GM23338 (cell line): Measurements from ENCODE around the gene LCOR. TPM values are rescaled to one million over a fixed set of nuclear protein-coding genes. Genes with fewer than 3 reads are reported as not detected.

Experiments
- ATAC-seq: fragments of 200-7000 bp; cut with Tn5 transposase; 3 replicates; pipeline ENCODE4 v1.9.1; 2020
- DNase-seq: peaks from one replicate; pipeline ENCODE4 v3.0.0-alpha.2; 2015; ENCODE audit warnings: low spot score
- H2AFZ ChIP-seq: fragments of 200-600 bp; sonication (generic); 2 replicates; pipeline ENCODE4 v1.8.0; 2016; ENCODE audit warnings: antibody characterized with exemption, mild to moderate bottlenecking, moderate library complexity
- H3F3A ChIP-seq: fragments of 200-600 bp; sonication (generic); replicated peaks from 2 replicates; pipeline ENCODE4 v1.8.0; 2017; ENCODE audit warnings: antibody characterized with exemption, mixed run types, low read depth
- H3K27ac ChIP-seq: fragments of 200-600 bp; sonication (generic); 2 replicates; pipeline ENCODE4 v1.6.1; 2016; ENCODE audit warnings: low read depth
- H3K27me3 ChIP-seq: fragments of 200-600 bp; sonication (generic); 2 replicates; pipeline ENCODE4 v1.8.0; 2016; ENCODE audit warnings: mild to moderate bottlenecking, mixed run types, moderate library complexity; ENCODE audit not compliant: insufficient read depth
- H3K36me3 ChIP-seq: fragments of 200-600 bp; sonication (generic); 2 replicates; pipeline ENCODE4 v1.8.0; 2016; ENCODE audit warnings: mild to moderate bottlenecking; ENCODE audit not compliant: insufficient read depth
- H3K4me1 ChIP-seq: fragments of 200-600 bp; sonication (generic); 2 replicates; pipeline ENCODE4 v1.8.0; 2016; ENCODE audit warnings: mild to moderate bottlenecking, moderate library complexity; ENCODE audit not compliant: insufficient read depth
- H3K4me2 ChIP-seq: fragments of 200-600 bp; sonication (generic); 2 replicates; pipeline ENCODE4 v1.7.1; 2017; ENCODE audit warnings: mixed run types
- H3K4me3 ChIP-seq: fragments of 200-600 bp; sonication (generic); 2 replicates; pipeline ENCODE4 v1.6.1; 2016; ENCODE audit warnings: mixed run types
- H3K79me2 ChIP-seq: fragments of 200-600 bp; sonication (generic); replicated peaks from 2 replicates; pipeline ENCODE4 v1.8.0; 2017; ENCODE audit warnings: mild to moderate bottlenecking; ENCODE audit not compliant: insufficient read depth
- H3K9me2 ChIP-seq: fragments of 200-600 bp; sonication (generic); 2 replicates; pipeline ENCODE4 v1.8.0; 2017; ENCODE audit not compliant: insufficient read depth
- H4K20me1 ChIP-seq: fragments of 200-600 bp; sonication (generic); replicated peaks from 2 replicates; pipeline ENCODE4 v1.8.0; 2017; ENCODE audit warnings: mild to moderate bottlenecking; ENCODE audit not compliant: insufficient read depth
- H3K27ac Mint-ChIP-seq: 2 replicates; pipeline ENCODE4 v1.8.0; 2020; ENCODE audit warnings: inconsistent platforms, mild to moderate bottlenecking, moderate library complexity, mixed read lengths
- H3K27me3 Mint-ChIP-seq: 3 replicates; pipeline ENCODE4 v1.8.0; 2022; ENCODE audit warnings: low read depth, mild to moderate bottlenecking, moderate library complexity, mixed read lengths, inconsistent platforms; ENCODE audit not compliant: insufficient read depth, poor library complexity
- H3K36me3 Mint-ChIP-seq: 3 replicates; pipeline ENCODE4 v1.8.0; 2021; ENCODE audit warnings: low read depth, mild to moderate bottlenecking, inconsistent platforms, moderate library complexity, mixed read lengths
- H3K4me1 Mint-ChIP-seq: 3 replicates; pipeline ENCODE4 v1.8.0; 2020; ENCODE audit warnings: mild to moderate bottlenecking, inconsistent platforms, mixed read lengths
- H3K4me3 Mint-ChIP-seq: 3 replicates; pipeline ENCODE4 v1.8.0; 2021; ENCODE audit warnings: moderate library complexity, mild to moderate bottlenecking, inconsistent platforms, mixed read lengths
- H3K9me3 Mint-ChIP-seq: 3 replicates; pipeline ENCODE4 v1.8.0; 2020; ENCODE audit warnings: moderate library complexity, mild to moderate bottlenecking, inconsistent platforms, mixed read lengths
- CTCF ChIP-seq, 2 experiments: fragments of 200-600 bp in 1 of 2; sonication (generic) in 1 of 2; conservative IDR thresholded peaks; 2 replicates each; pipeline versions ENCODE4 v1.5.1 to v1.6.1; 2016 to 2017; ENCODE audit warnings: antibody characterized with exemption in 2 of 2, low read depth in 2 of 2, mild to moderate bottlenecking in 2 of 2, moderate library complexity in 1 of 2
- EZH2 ChIP-seq: fragments of 200-600 bp; sonication (generic); IDR thresholded peaks from one replicate; pipeline ENCODE4 v1.8.0; 2017; ENCODE audit warnings: antibody characterized with exemption, mild to moderate bottlenecking, low read depth; ENCODE audit not compliant: unreplicated experiment
- EZH2phosphoT487 ChIP-seq: fragments of 200-600 bp; sonication (generic); IDR thresholded peaks from one replicate; pipeline ENCODE4 v1.8.1; 2018; ENCODE audit warnings: antibody characterized with exemption; ENCODE audit not compliant: unreplicated experiment
- JUNB ChIP-seq: IDR thresholded peaks from one replicate; pipeline ENCODE4 v1.6.1; 2016; ENCODE audit warnings: antibody characterized with exemption; ENCODE audit not compliant: unreplicated experiment
- NANOG ChIP-seq: IDR thresholded peaks from 2 replicates; pipeline ENCODE4 v1.6.1; 2016; ENCODE audit warnings: antibody characterized with exemption, borderline replicate concordance
- POLR2AphosphoS5 ChIP-seq: IDR thresholded peaks from 2 replicates; pipeline ENCODE4 v1.6.1; 2016; ENCODE audit warnings: antibody characterized with exemption, low read depth
- STAT1 ChIP-seq: IDR thresholded peaks from one replicate; pipeline ENCODE4 v1.6.1; 2016; ENCODE audit warnings: antibody characterized with exemption; ENCODE audit not compliant: unreplicated experiment
- ZNF114 ChIP-seq: fragments of 250-450 bp; sonication (Bioruptor Pico); IDR thresholded peaks from 2 replicates; pipeline ENCODE4 v1.5.0; 2020; ENCODE audit warnings: mild to moderate bottlenecking, moderate library complexity
- ZNF331 ChIP-seq: fragments of 250-450 bp; sonication (Bioruptor Pico); IDR thresholded peaks from 2 replicates; pipeline ENCODE4 v1.5.0; 2020; ENCODE audit warnings: low read depth, mild to moderate bottlenecking, moderate library complexity
- polyA plus RNA-seq: library from polyadenylated mRNA; unstranded; fragments of >200 nt; fragmentation: Nextera tagmentation; extraction: Ambion mirVana; gene quantifications from 2 replicates; pipeline ENCODE4 v1.2.1, GENCODE V29; 2016
- total RNA-seq: library from RNA; depleted of rRNA; stranded (reverse); fragments of >200 nt; shearing (Covaris generic); gene quantifications from 2 replicates; pipeline ENCODE4 v1.2.3, GENCODE V29; 2014
- TF ChIP-seq, protein P1 (sequence below): IDR thresholded peaks from 2 replicates; pipeline ENCODE4 v1.6.1; 2016; ENCODE audit warnings: antibody characterized with exemption
- TF ChIP-seq, protein P2 (sequence below): IDR thresholded peaks from one replicate; pipeline ENCODE4 v1.6.1; 2018; ENCODE audit warnings: antibody characterized with exemption; ENCODE audit not compliant: unreplicated experiment
- TF ChIP-seq, protein P3 (sequence below): fragments of 250-450 bp; sonication (Bioruptor Pico); IDR thresholded peaks from 2 replicates; pipeline ENCODE4 v1.5.0; 2020; ENCODE audit warnings: mild to moderate bottlenecking, moderate library complexity

Gene LCOR
- total and polyA plus RNA-seq, 2 experiments from 2014 or later, result 6.9 to 14.9 TPM

GRCh38 chr10:96996275-96996965 is 164.3 kb downstream of the LCOR start:
- no peaks in the 10 kb centered on the region for H3F3A ChIP-seq
- H3K27me3 ChIP-seq, result no peaks in the 10 kb centered on the region
- TF ChIP-seq POLR2AphosphoS5, result no peak
- TF ChIP-seq EZH2, result no peak
- TF ChIP-seq STAT1, result no peak
- no peak for TF ChIP-seq NANOG
- no peak for TF ChIP-seq EZH2phosphoT487
- no peak for TF ChIP-seq ZNF331 (CRISPR knock-in tag)
- TF ChIP-seq, protein P1, sequence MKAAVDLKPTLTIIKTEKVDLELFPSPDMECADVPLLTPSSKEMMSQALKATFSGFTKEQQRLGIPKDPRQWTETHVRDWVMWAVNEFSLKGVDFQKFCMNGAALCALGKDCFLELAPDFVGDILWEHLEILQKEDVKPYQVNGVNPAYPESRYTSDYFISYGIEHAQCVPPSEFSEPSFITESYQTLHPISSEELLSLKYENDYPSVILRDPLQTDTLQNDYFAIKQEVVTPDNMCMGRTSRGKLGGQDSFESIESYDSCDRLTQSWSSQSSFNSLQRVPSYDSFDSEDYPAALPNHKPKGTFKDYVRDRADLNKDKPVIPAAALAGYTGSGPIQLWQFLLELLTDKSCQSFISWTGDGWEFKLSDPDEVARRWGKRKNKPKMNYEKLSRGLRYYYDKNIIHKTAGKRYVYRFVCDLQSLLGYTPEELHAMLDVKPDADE, result no peak
- no peak for TF ChIP-seq ZNF114 (CRISPR knock-in tag)
- TF ChIP-seq JUNB, result no peak
- TF ChIP-seq, protein P2, sequence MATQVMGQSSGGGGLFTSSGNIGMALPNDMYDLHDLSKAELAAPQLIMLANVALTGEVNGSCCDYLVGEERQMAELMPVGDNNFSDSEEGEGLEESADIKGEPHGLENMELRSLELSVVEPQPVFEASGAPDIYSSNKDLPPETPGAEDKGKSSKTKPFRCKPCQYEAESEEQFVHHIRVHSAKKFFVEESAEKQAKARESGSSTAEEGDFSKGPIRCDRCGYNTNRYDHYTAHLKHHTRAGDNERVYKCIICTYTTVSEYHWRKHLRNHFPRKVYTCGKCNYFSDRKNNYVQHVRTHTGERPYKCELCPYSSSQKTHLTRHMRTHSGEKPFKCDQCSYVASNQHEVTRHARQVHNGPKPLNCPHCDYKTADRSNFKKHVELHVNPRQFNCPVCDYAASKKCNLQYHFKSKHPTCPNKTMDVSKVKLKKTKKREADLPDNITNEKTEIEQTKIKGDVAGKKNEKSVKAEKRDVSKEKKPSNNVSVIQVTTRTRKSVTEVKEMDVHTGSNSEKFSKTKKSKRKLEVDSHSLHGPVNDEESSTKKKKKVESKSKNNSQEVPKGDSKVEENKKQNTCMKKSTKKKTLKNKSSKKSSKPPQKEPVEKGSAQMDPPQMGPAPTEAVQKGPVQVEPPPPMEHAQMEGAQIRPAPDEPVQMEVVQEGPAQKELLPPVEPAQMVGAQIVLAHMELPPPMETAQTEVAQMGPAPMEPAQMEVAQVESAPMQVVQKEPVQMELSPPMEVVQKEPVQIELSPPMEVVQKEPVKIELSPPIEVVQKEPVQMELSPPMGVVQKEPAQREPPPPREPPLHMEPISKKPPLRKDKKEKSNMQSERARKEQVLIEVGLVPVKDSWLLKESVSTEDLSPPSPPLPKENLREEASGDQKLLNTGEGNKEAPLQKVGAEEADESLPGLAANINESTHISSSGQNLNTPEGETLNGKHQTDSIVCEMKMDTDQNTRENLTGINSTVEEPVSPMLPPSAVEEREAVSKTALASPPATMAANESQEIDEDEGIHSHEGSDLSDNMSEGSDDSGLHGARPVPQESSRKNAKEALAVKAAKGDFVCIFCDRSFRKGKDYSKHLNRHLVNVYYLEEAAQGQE, result no peak
- TF ChIP-seq CTCF (conservative IDR thresholded peaks at IDR 0.05; ENCODE audit: low read depth in 2 of 2), result no peak
- TF ChIP-seq, protein P3, sequence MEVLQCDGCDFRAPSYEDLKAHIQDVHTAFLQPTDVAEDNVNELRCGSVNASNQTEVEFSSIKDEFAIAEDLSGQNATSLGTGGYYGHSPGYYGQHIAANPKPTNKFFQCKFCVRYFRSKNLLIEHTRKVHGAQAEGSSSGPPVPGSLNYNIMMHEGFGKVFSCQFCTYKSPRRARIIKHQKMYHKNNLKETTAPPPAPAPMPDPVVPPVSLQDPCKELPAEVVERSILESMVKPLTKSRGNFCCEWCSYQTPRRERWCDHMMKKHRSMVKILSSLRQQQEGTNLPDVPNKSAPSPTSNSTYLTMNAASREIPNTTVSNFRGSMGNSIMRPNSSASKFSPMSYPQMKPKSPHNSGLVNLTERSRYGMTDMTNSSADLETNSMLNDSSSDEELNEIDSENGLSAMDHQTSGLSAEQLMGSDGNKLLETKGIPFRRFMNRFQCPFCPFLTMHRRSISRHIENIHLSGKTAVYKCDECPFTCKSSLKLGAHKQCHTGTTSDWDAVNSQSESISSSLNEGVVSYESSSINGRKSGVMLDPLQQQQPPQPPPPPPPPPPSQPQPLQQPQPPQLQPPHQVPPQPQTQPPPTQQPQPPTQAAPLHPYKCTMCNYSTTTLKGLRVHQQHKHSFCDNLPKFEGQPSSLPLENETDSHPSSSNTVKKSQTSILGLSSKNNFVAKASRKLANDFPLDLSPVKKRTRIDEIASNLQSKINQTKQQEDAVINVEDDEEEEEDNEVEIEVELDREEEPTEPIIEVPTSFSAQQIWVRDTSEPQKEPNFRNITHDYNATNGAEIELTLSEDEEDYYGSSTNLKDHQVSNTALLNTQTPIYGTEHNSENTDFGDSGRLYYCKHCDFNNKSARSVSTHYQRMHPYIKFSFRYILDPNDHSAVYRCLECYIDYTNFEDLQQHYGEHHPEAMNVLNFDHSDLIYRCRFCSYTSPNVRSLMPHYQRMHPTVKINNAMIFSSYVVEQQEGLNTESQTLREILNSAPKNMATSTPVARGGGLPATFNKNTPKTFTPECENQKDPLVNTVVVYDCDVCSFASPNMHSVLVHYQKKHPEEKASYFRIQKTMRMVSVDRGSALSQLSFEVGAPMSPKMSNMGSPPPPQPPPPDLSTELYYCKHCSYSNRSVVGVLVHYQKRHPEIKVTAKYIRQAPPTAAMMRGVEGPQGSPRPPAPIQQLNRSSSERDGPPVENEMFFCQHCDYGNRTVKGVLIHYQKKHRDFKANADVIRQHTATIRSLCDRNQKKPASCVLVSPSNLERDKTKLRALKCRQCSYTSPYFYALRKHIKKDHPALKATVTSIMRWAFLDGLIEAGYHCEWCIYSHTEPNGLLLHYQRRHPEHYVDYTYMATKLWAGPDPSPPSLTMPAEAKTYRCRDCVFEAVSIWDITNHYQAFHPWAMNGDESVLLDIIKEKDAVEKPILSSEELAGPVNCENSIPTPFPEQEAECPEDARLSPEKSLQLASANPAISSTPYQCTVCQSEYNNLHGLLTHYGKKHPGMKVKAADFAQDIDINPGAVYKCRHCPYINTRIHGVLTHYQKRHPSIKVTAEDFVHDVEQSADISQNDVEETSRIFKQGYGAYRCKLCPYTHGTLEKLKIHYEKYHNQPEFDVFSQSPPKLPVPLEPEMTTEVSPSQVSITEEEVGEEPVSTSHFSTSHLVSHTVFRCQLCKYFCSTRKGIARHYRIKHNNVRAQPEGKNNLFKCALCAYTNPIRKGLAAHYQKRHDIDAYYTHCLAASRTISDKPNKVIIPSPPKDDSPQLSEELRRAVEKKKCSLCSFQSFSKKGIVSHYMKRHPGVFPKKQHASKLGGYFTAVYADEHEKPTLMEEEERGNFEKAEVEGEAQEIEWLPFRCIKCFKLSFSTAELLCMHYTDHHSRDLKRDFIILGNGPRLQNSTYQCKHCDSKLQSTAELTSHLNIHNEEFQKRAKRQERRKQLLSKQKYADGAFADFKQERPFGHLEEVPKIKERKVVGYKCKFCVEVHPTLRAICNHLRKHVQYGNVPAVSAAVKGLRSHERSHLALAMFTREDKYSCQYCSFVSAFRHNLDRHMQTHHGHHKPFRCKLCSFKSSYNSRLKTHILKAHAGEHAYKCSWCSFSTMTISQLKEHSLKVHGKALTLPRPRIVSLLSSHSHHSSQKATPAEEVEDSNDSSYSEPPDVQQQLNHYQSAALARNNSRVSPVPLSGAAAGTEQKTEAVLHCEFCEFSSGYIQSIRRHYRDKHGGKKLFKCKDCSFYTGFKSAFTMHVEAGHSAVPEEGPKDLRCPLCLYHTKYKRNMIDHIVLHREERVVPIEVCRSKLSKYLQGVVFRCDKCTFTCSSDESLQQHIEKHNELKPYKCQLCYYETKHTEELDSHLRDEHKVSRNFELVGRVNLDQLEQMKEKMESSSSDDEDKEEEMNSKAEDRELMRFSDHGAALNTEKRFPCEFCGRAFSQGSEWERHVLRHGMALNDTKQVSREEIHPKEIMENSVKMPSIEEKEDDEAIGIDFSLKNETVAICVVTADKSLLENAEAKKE (CRISPR knock-in tag), result no peak
- H4K20me1 ChIP-seq, result no peaks in the 10 kb centered on the region
- Mint-ChIP-seq H3K4me3 (no peak overlapping the region), H3K36me3 (no peaks in the 10 kb centered on the region), H3K4me1 (peaks cover 4% of the 10 kb centered on the region; the same call in 2 of the 3 replicates), H3K9me3 (no peaks in the 10 kb centered on the region), H3K27ac (no peak overlapping the region), H3K27me3 (peaks cover 4% of the 10 kb centered on the region)
- H2AFZ ChIP-seq, result no peak overlapping the region
- H3K4me1 ChIP-seq, result no peaks in the 10 kb centered on the region
- no peak overlapping the region for H3K27ac ChIP-seq
- no peak overlapping the region for H3K4me3 ChIP-seq
- no peaks in the 10 kb centered on the region for H3K36me3 ChIP-seq
- DNase-seq (no peak), ATAC-seq (no peak)
- H3K4me2 ChIP-seq, result no peak overlapping the region
- H3K9me2 ChIP-seq, result no peaks in the 10 kb centered on the region
- no peaks in the 10 kb centered on the region for H3K79me2 ChIP-seq
